GM19240 (cell line): ENCODE measurements around the gene TEP1.
A peak's percentile ranks its signal among the peaks of the same experiment; 100 is the strongest.
"Not testable (repeated sequence)": the region's sequence is repeated elsewhere in the genome, so short reads cannot be mapped to it uniquely, and the experiment has no call there.

ENCODE experiments used
- DNase-seq: peaks from one replicate; pipeline ENCODE4 v3.0.0; 2011; ENCODE audit warnings: low spot score; ENCODE audit not compliant: insufficient read length

TEP1 gene

GRCh38 chr14:20388159-20388558, 25.1 kb downstream of the TEP1 start:
- DNase-seq = no peak

- DNase-seq = peak; percentile 41
Measured at GRCh38 chr14:20387576-20387975, 25.7 kb downstream of the TEP1 start.

GRCh38 chr14:20386276-20386855, 26.9 kb downstream of the TEP1 start:
- DNase-seq = no peak

GRCh38 chr14:20384886-20385285, 28.4 kb downstream of the TEP1 start:
- no peak for DNase-seq

GRCh38 chr14:20384321-20384720, 29.0 kb downstream of the TEP1 start:
- DNase-seq = no peak

GRCh38 chr14:20383636-20384035, 29.7 kb downstream of the TEP1 start:
- no peak for DNase-seq

GRCh38 chr14:20383032-20383431, 30.3 kb downstream of the TEP1 start:
- DNase-seq = no peak

GRCh38 chr14:20382526-20382925, 30.8 kb downstream of the TEP1 start:
- DNase-seq = no peak

GRCh38 chr14:20381341-20381740, 32.0 kb downstream of the TEP1 start:
- no peak for DNase-seq

- no peak for DNase-seq
Measured at GRCh38 chr14:20380681-20381080, 32.6 kb downstream of the TEP1 start.

- no peak for DNase-seq
Measured at GRCh38 chr14:20379743-20380142, 33.6 kb downstream of the TEP1 start.

GRCh38 chr14:20377171-20377570, 36.1 kb downstream of the TEP1 start:
- DNase-seq = no peak

- DNase-seq = no peak
Measured at GRCh38 chr14:20376071-20376588, 37.2 kb downstream of the TEP1 start.

- no peak for DNase-seq
Measured at GRCh38 chr14:20375471-20375870, 37.8 kb downstream of the TEP1 start.

GRCh38 chr14:20372796-20373195, 40.5 kb downstream of the TEP1 start:
- no peak for DNase-seq

- DNase-seq = no peak
Measured at GRCh38 chr14:20365928-20366327, 47.4 kb downstream of the TEP1 start.

- DNase-seq = not testable (repeated sequence)
Measured at GRCh38 chr14:20358474-20358873, 54.8 kb downstream of the TEP1 start.

- DNase-seq = no peak
Measured at GRCh38 chr14:20356422-20356821, 56.9 kb downstream of the TEP1 start.

GRCh38 chr14:20350860-20351259, 62.4 kb downstream of the TEP1 start:
- DNase-seq = no peak

- DNase-seq = no peak
Measured at GRCh38 chr14:20350282-20350681, 63.0 kb downstream of the TEP1 start.

- DNase-seq = no peak
Measured at GRCh38 chr14:20347747-20348146, 65.6 kb downstream of the TEP1 start.

- DNase-seq = no peak
Measured at GRCh38 chr14:20346713-20347112, 66.6 kb downstream of the TEP1 start.

GRCh38 chr14:20345366-20345765, 67.9 kb downstream of the TEP1 start:
- DNase-seq = no peak

- no peak for DNase-seq
Measured at GRCh38 chr14:20343862-20344220, 69.5 kb downstream of the TEP1 start.
